Adrenal gland (tissue), 5 donors: ENCODE data around the gene IRF8.

Source experiments
- CTCF ChIP-seq, 6 experiments: fragments of 450-650 bp in 4 of 6; fragments of 200-600 bp in 2 of 6; sonication (generic) in 1 of 6; IDR thresholded peaks; 1 replicate in 5 of 6; 2 replicates in 1 of 6; pipeline versions ENCODE4 v1.5.1 to v1.8.0; 2016 to 2021; ENCODE audit warnings: antibody characterized with exemption in 6 of 6, mild to moderate bottlenecking in 2 of 6, moderate library complexity in 1 of 6
- POLR2A ChIP-seq, 2 donors: fragments of 450-650 bp; IDR thresholded peaks; one replicate each; pipeline ENCODE4 v1.6.1; 2017; ENCODE audit warnings: antibody characterized with exemption in 2 of 2, mild to moderate bottlenecking in 2 of 2, moderate library complexity in 1 of 2
- donor health status: DM: no; HTN: no; CAD: no.

GRCh38 chr16:85969159-85969558 is 70.2 kb downstream of the IRF8 start:
- no peak for TF ChIP-seq CTCF (IDR thresholded peaks at IDR 0.05)
- TF ChIP-seq POLR2A (IDR thresholded peaks at IDR 0.05), result no peak
